Tongue (tissue), 1 donor: Measurements from ENCODE around the gene MOXD1. TPM values are rescaled to one million over a fixed set of nuclear protein-coding genes. Genes with fewer than 3 reads are reported as not detected.

ENCODE experiments used
- total RNA-seq: library from RNA; depleted of rRNA; stranded (reverse); fragments of >200 nt; gene quantifications from one replicate; pipeline ENCODE4 v1.2.3, GENCODE V29; 2014

Gene MOXD1
- total RNA-seq, 1 donor from 2014 or later: 17.6 TPM

Other genes starting within 250 kb of the MOXD1 start
- gene STX7, start 111.6 kb upstream of the MOXD1 start, total RNA-seq: 50.0 TPM
- gene TAAR9, start 136.8 kb upstream of the MOXD1 start, total RNA-seq: not detected
- not detected for gene TAAR8, start 151.2 kb upstream of the MOXD1 start, total RNA-seq
- gene TAAR6, start 168.8 kb upstream of the MOXD1 start, total RNA-seq: not detected
- gene TAAR5, start 188.3 kb upstream of the MOXD1 start, total RNA-seq: not detected
- not detected for gene TAAR2, start 222.8 kb upstream of the MOXD1 start, total RNA-seq